ENCODE results near the gene AGMO.

DNA sequence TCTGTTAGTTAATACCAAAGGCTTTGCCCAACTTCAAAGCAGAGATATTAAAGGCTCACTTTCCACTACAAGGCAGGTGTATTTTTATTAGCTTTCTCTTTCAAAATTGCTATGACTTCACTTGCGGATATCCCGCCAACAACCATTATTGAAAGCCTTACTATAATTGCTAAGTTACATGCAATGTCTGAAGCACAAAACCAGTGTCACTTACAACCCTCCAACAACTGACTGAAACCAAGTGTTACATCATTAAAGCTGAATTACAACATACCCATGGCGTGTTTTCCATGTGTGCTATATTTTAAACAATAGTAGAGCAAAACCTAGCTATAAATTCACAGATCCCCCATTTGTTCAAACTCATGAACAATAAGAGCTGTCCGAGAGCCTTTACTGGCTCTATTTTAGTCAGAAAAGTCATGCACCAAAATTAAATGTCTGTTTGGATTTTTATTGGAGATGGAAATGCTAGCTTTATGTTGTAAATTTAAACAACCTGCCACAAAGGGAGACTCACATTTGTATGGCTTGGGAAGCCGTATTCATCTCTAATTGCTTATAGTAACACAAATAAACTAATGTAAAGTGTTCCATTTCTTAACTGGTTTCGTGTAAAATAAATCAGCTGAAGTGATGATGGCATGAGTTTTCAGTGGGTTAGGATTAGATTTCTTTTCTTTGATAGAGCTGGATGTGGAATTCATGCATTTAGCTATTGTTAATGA is 227.1 kb downstream of the AGMO start:
- TF ChIP-seq EZH2phosphoT487 (IDR thresholded peaks at IDR 0.05; ENCODE audit: borderline replicate concordance, low read length), result no peak
- TF ChIP-seq, protein P1, sequence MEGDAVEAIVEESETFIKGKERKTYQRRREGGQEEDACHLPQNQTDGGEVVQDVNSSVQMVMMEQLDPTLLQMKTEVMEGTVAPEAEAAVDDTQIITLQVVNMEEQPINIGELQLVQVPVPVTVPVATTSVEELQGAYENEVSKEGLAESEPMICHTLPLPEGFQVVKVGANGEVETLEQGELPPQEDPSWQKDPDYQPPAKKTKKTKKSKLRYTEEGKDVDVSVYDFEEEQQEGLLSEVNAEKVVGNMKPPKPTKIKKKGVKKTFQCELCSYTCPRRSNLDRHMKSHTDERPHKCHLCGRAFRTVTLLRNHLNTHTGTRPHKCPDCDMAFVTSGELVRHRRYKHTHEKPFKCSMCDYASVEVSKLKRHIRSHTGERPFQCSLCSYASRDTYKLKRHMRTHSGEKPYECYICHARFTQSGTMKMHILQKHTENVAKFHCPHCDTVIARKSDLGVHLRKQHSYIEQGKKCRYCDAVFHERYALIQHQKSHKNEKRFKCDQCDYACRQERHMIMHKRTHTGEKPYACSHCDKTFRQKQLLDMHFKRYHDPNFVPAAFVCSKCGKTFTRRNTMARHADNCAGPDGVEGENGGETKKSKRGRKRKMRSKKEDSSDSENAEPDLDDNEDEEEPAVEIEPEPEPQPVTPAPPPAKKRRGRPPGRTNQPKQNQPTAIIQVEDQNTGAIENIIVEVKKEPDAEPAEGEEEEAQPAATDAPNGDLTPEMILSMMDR (IDR thresholded peaks at IDR 0.05; ENCODE audit: low read depth, low read length, poor library complexity, severe bottlenecking), result no peak
